GM23338 (cell line): Measurements from ENCODE around the gene NECTIN1. TPM values are rescaled to one million over a fixed set of nuclear protein-coding genes. Genes with fewer than 3 reads are reported as not detected.

Source experiments
- ATAC-seq: fragments of 200-7000 bp; cut with Tn5 transposase; 3 replicates; pipeline ENCODE4 v1.9.1; 2020
- DNase-seq: peaks from one replicate; pipeline ENCODE4 v3.0.0-alpha.2; 2015; ENCODE audit warnings: low spot score
- H2AFZ ChIP-seq: fragments of 200-600 bp; sonication (generic); 2 replicates; pipeline ENCODE4 v1.8.0; 2016; ENCODE audit warnings: antibody characterized with exemption, mild to moderate bottlenecking, moderate library complexity
- H3F3A ChIP-seq: fragments of 200-600 bp; sonication (generic); replicated peaks from 2 replicates; pipeline ENCODE4 v1.8.0; 2017; ENCODE audit warnings: antibody characterized with exemption, mixed run types, low read depth
- H3K27ac ChIP-seq: fragments of 200-600 bp; sonication (generic); 2 replicates; pipeline ENCODE4 v1.6.1; 2016; ENCODE audit warnings: low read depth
- H3K27me3 ChIP-seq: fragments of 200-600 bp; sonication (generic); 2 replicates; pipeline ENCODE4 v1.8.0; 2016; ENCODE audit warnings: mild to moderate bottlenecking, mixed run types, moderate library complexity; ENCODE audit not compliant: insufficient read depth
- H3K36me3 ChIP-seq: fragments of 200-600 bp; sonication (generic); 2 replicates; pipeline ENCODE4 v1.8.0; 2016; ENCODE audit warnings: mild to moderate bottlenecking; ENCODE audit not compliant: insufficient read depth
- H3K4me1 ChIP-seq: fragments of 200-600 bp; sonication (generic); 2 replicates; pipeline ENCODE4 v1.8.0; 2016; ENCODE audit warnings: mild to moderate bottlenecking, moderate library complexity; ENCODE audit not compliant: insufficient read depth
- H3K4me2 ChIP-seq: fragments of 200-600 bp; sonication (generic); 2 replicates; pipeline ENCODE4 v1.7.1; 2017; ENCODE audit warnings: mixed run types
- H3K4me3 ChIP-seq: fragments of 200-600 bp; sonication (generic); 2 replicates; pipeline ENCODE4 v1.6.1; 2016; ENCODE audit warnings: mixed run types
- H3K79me2 ChIP-seq: fragments of 200-600 bp; sonication (generic); replicated peaks from 2 replicates; pipeline ENCODE4 v1.8.0; 2017; ENCODE audit warnings: mild to moderate bottlenecking; ENCODE audit not compliant: insufficient read depth
- H3K9me2 ChIP-seq: fragments of 200-600 bp; sonication (generic); 2 replicates; pipeline ENCODE4 v1.8.0; 2017; ENCODE audit not compliant: insufficient read depth
- H4K20me1 ChIP-seq: fragments of 200-600 bp; sonication (generic); replicated peaks from 2 replicates; pipeline ENCODE4 v1.8.0; 2017; ENCODE audit warnings: mild to moderate bottlenecking; ENCODE audit not compliant: insufficient read depth
- H3K27ac Mint-ChIP-seq: 2 replicates; pipeline ENCODE4 v1.8.0; 2020; ENCODE audit warnings: inconsistent platforms, mild to moderate bottlenecking, moderate library complexity, mixed read lengths
- H3K27me3 Mint-ChIP-seq: 3 replicates; pipeline ENCODE4 v1.8.0; 2022; ENCODE audit warnings: low read depth, mild to moderate bottlenecking, moderate library complexity, mixed read lengths, inconsistent platforms; ENCODE audit not compliant: insufficient read depth, poor library complexity
- H3K36me3 Mint-ChIP-seq: 3 replicates; pipeline ENCODE4 v1.8.0; 2021; ENCODE audit warnings: low read depth, mild to moderate bottlenecking, inconsistent platforms, moderate library complexity, mixed read lengths
- H3K4me1 Mint-ChIP-seq: 3 replicates; pipeline ENCODE4 v1.8.0; 2020; ENCODE audit warnings: mild to moderate bottlenecking, inconsistent platforms, mixed read lengths
- H3K4me3 Mint-ChIP-seq: 3 replicates; pipeline ENCODE4 v1.8.0; 2021; ENCODE audit warnings: moderate library complexity, mild to moderate bottlenecking, inconsistent platforms, mixed read lengths
- H3K9me3 Mint-ChIP-seq: 3 replicates; pipeline ENCODE4 v1.8.0; 2020; ENCODE audit warnings: moderate library complexity, mild to moderate bottlenecking, inconsistent platforms, mixed read lengths
- CREB1 ChIP-seq: fragments of 250-450 bp; sonication (Bioruptor Pico); IDR thresholded peaks from 2 replicates; pipeline ENCODE4 v1.5.0; 2020; ENCODE audit warnings: low read depth, mild to moderate bottlenecking, moderate library complexity
- CTCF ChIP-seq, 2 experiments: fragments of 200-600 bp in 1 of 2; sonication (generic) in 1 of 2; conservative IDR thresholded peaks; 2 replicates each; pipeline versions ENCODE4 v1.5.1 to v1.6.1; 2016 to 2017; ENCODE audit warnings: antibody characterized with exemption in 2 of 2, low read depth in 2 of 2, mild to moderate bottlenecking in 2 of 2, moderate library complexity in 1 of 2
- POLR2AphosphoS5 ChIP-seq: IDR thresholded peaks from 2 replicates; pipeline ENCODE4 v1.6.1; 2016; ENCODE audit warnings: antibody characterized with exemption, low read depth
- REST ChIP-seq: IDR thresholded peaks from one replicate; pipeline ENCODE4 v1.6.1; 2018; ENCODE audit warnings: antibody characterized with exemption; ENCODE audit not compliant: unreplicated experiment
- STAT1 ChIP-seq: IDR thresholded peaks from one replicate; pipeline ENCODE4 v1.6.1; 2016; ENCODE audit warnings: antibody characterized with exemption; ENCODE audit not compliant: unreplicated experiment
- ZNF331 ChIP-seq: fragments of 250-450 bp; sonication (Bioruptor Pico); IDR thresholded peaks from 2 replicates; pipeline ENCODE4 v1.5.0; 2020; ENCODE audit warnings: low read depth, mild to moderate bottlenecking, moderate library complexity
- ZNF462 ChIP-seq: fragments of 250-450 bp; sonication (Bioruptor Pico); IDR thresholded peaks from 2 replicates; pipeline ENCODE4 v1.5.0; 2020; ENCODE audit warnings: mild to moderate bottlenecking, moderate library complexity
- polyA plus RNA-seq: library from polyadenylated mRNA; unstranded; fragments of >200 nt; fragmentation: Nextera tagmentation; extraction: Ambion mirVana; gene quantifications from 2 replicates; pipeline ENCODE4 v1.2.1, GENCODE V29; 2016
- total RNA-seq: library from RNA; depleted of rRNA; stranded (reverse); fragments of >200 nt; shearing (Covaris generic); gene quantifications from 2 replicates; pipeline ENCODE4 v1.2.3, GENCODE V29; 2014

The NECTIN1 gene
- total and polyA plus RNA-seq, 2 experiments from 2014 or later: 18.7 to 56.3 TPM

GRCh38 chr11:119607726-119608125 is 121.3 kb downstream of the NECTIN1 start (continued):
- TF ChIP-seq ZNF462 (no peak), CTCF (conservative IDR thresholded peaks at IDR 0.05; ENCODE audit: low read depth in 2 of 2) (no peak), STAT1 (no peak), POLR2AphosphoS5 (no peak), ZNF331 (CRISPR knock-in tag) (no peak)

- Histone ChIP-seq H2AFZ (no peak overlapping the region), H3K9me2 (no peaks in the 10 kb centered on the region), H3K4me3 (no peak overlapping the region), H3K4me2 (no peak overlapping the region), H3K36me3 (no peaks in the 10 kb centered on the region), H3K4me1 (peaks cover 22% of the 10 kb centered on the region), H3K79me2 (no peaks in the 10 kb centered on the region), H3K27me3 (peaks cover 15% of the 10 kb centered on the region; the same call in 1 of the 2 replicates), H3K27ac (no peak overlapping the region), H3F3A (no peaks in the 10 kb centered on the region), H4K20me1 (no peaks in the 10 kb centered on the region)
- ATAC-seq: no peak
- no peak for DNase-seq
- no peak overlapping the region for H3K4me3 Mint-ChIP-seq
- no peaks in the 10 kb centered on the region; the same call in 2 of the 3 replicates for H3K36me3 Mint-ChIP-seq
- no peaks in the 10 kb centered on the region for H3K9me3 Mint-ChIP-seq
- no peak overlapping the region for H3K27ac Mint-ChIP-seq
- peaks cover 11% of the 10 kb centered on the region for H3K27me3 Mint-ChIP-seq
- peaks cover 22% of the 10 kb centered on the region for H3K4me1 Mint-ChIP-seq
- TF ChIP-seq REST (no peak), CREB1 (CRISPR knock-in tag) (no peak)
Observed at GRCh38 chr11:119605137-119605665, 123.8 kb downstream of the NECTIN1 start.
